GM12878 (cell line): ENCODE measurements around the gene C7orf33. TPM values are rescaled to one million over a fixed set of nuclear protein-coding genes. Genes with fewer than 3 reads are reported as not detected.

ENCODE experiments used
- ATAC-seq: fragments of 200-7000 bp; cut with Tn5 transposase; 3 replicates; pipeline ENCODE4 v1.9.1; 2020; ENCODE audit warnings: mild to moderate bottlenecking, moderate library complexity
- BruUV-seq: library from RNA; stranded (reverse); fragments of 400-500 nt; replicated peaks from 2 replicates; lab custom pipeline; 2021; lab: Mats Ljungman, UMichigan
- CTCF ChIA-PET: fragments of 300-600 bp; sonication (Branson Sonifier 250); formaldehyde crosslinking; extraction: SDS; loops from one replicate; lab custom pipeline; 2021; ENCODE audit warnings: inconsistent platforms; lab: Yijun Ruan, JAX
- POLR2A ChIA-PET: fragments of 350-600 bp; formaldehyde crosslinking; extraction: SDS; loops from one replicate; lab custom pipeline; 2021; ENCODE audit warnings: inconsistent platforms; lab: Charles Lee
- RAD21 ChIA-PET: fragments of 300-600 bp; sonication (Branson Sonifier 250); formaldehyde crosslinking; loops from one replicate; lab custom pipeline; 2023; ENCODE audit warnings: antibody characterized with exemption; ENCODE audit not compliant: unreplicated experiment; lab: Charles Lee
- SMC1A ChIA-PET: fragments of 300-600 bp; sonication (Branson Sonifier 250); formaldehyde crosslinking; loops from one replicate; lab custom pipeline; 2023; ENCODE audit not compliant: unreplicated experiment, uncharacterized antibody; lab: Charles Lee
- DNase-seq: peaks from one replicate; pipeline ENCODE4 v3.0.0-alpha.2; 2011; ENCODE audit warnings: low read depth, low spot score
- FAIRE-seq: peaks from 3 replicates; lab custom pipeline; 2011; peaks lifted over from hg19 to GRCh38; lab: Jason Lieb, UNC
- H2AFZ ChIP-seq: 2 replicates; pipeline ENCODE4 v1.6.0; 2011; ENCODE audit warnings: low read depth, low read length, control low read depth; ENCODE audit not compliant: control insufficient read depth
- H3K27ac ChIP-seq: 2 replicates; pipeline ENCODE4 v1.5.1; 2011; ENCODE audit warnings: control low read depth; ENCODE audit not compliant: control insufficient read depth, insufficient read depth
- H3K27me3 ChIP-seq, 2 experiments: replicated peaks in 1 of 2; 2 replicates each; pipeline versions ENCODE4 v1.6.0 to v1.6.1; 2011; ENCODE audit warnings: low read length in 1 of 2; ENCODE audit not compliant: control insufficient read depth in 2 of 2, insufficient read depth in 2 of 2
- H3K36me3 ChIP-seq, 2 experiments: 2 replicates each; pipeline ENCODE4 v1.5.1; 2011; ENCODE audit warnings: low read length in 1 of 2; ENCODE audit not compliant: control insufficient read depth in 2 of 2, insufficient read depth in 2 of 2
- H3K4me1 ChIP-seq: 2 replicates; pipeline ENCODE4 v1.6.1; 2011; ENCODE audit warnings: mild to moderate bottlenecking, low read length, moderate library complexity, mixed read lengths; ENCODE audit not compliant: control insufficient read depth, insufficient read depth
- H3K4me2 ChIP-seq: 2 replicates; pipeline ENCODE4 v1.6.0; 2011; ENCODE audit warnings: control low read depth; ENCODE audit not compliant: control insufficient read depth, insufficient read depth
- H3K4me3 ChIP-seq: fragments of 200-600 bp; sonication (generic); 2 replicates; pipeline ENCODE4 v1.5.1; 2016
- H3K79me2 ChIP-seq: 2 replicates; pipeline ENCODE4 v1.6.0; 2011; ENCODE audit warnings: low read length; ENCODE audit not compliant: control insufficient read depth, insufficient read depth
- H3K9ac ChIP-seq: 2 replicates; pipeline ENCODE4 v1.8.0; 2011; ENCODE audit warnings: low read length, control low read depth, mixed read lengths; ENCODE audit not compliant: control insufficient read depth, insufficient read depth
- H3K9me3 ChIP-seq: replicated peaks from 3 replicates; pipeline ENCODE4 v1.5.1; 2011; ENCODE audit warnings: mild to moderate bottlenecking, low read length; ENCODE audit not compliant: control insufficient read depth, insufficient read depth
- H4K20me1 ChIP-seq: 2 replicates; pipeline ENCODE4 v1.6.0; 2011; ENCODE audit not compliant: control insufficient read depth, insufficient read depth
- JUNB ChIP-seq: IDR thresholded peaks from 2 replicates; pipeline ENCODE4 v1.6.1; 2016; ENCODE audit warnings: antibody characterized with exemption, mild to moderate bottlenecking
- MYB ChIP-seq: fragments of 150-350 bp; IDR thresholded peaks from 2 replicates; pipeline ENCODE4 v1.6.1; 2014; ENCODE audit warnings: mild to moderate bottlenecking, low read depth, low read length, borderline replicate concordance
- NR2F1 ChIP-seq: fragments of 450-650 bp; conservative IDR thresholded peaks from 2 replicates; pipeline ENCODE4 v1.6.1; 2017; ENCODE audit warnings: mild to moderate bottlenecking
- SREBF1 ChIP-seq: IDR thresholded peaks from 2 replicates; pipeline ENCODE4 v1.6.1; 2012; ENCODE audit warnings: mild to moderate bottlenecking, low read length
- WGBS: methylation state at CpG from one replicate; pipeline ENCODE4 v1.1.6; 2016; ENCODE audit warnings: low lambda C conversion rate; ENCODE audit not compliant: insufficient replicate concordance, insufficient coverage; ENCODE audit errors: missing lambda C conversion rate; 5-methylcytosine and 5-hydroxymethylcytosine counted together
- in situ Hi-C: fragments of 300-500 bp; cut with MboI; formaldehyde crosslinking; loops from 9 replicates; pipeline ENCODE4 v1.14.3; 2018; ENCODE audit warnings: mixed read lengths
- intact Hi-C: fragments of 100-400 bp; cut with micrococcal nuclease; formaldehyde crosslinking; loops from one replicate; pipeline ENCODE4 v1.14.2; 2022; ENCODE audit not compliant: unreplicated experiment
- polyA plus RNA-seq, 11 experiments: library from polyadenylated mRNA; depleted of rRNA in 4 of 11; unstranded in 6 of 11; stranded (reverse) in 5 of 11; fragments of >200 nt; fragmentation: Nextera tagmentation in 4 of 11; fragmentation: Illumina TruSeq in 1 of 11; extraction: Ambion mirVana in 4 of 11; extraction: Trizol in 1 of 11; gene quantifications; 1 replicate in 1 of 11; 2 replicates in 10 of 11; pipeline versions ENCODE4 v1.2.1 to v1.2.3, GENCODE V29; 2011 to 2016; ENCODE audit warnings: inconsistent platforms in 2 of 11, missing spikeins in 2 of 11, low read depth in 1 of 11
- total RNA-seq, 4 experiments: library from RNA; depleted of rRNA in 3 of 4; stranded (reverse); fragments of >200 nt in 3 of 4; fragmentation: Illumina TruSeq in 1 of 4; extraction: Trizol in 1 of 4; gene quantifications; 2 replicates each; pipeline versions ENCODE4 v1.2.1 to v1.2.3, GENCODE V29; 2013 to 2021
- TF ChIP-seq, protein P1 (sequence below): fragments of 450-650 bp; IDR thresholded peaks from 2 replicates; pipeline ENCODE4 v1.6.1; 2018; ENCODE audit warnings: mild to moderate bottlenecking, low read depth, moderate library complexity; ENCODE audit not compliant: partially characterized antibody
- TF ChIP-seq, protein P2 (sequence below): fragments of 450-650 bp; IDR thresholded peaks from 2 replicates; pipeline ENCODE4 v1.6.1; 2016; ENCODE audit warnings: mild to moderate bottlenecking
- TF ChIP-seq, protein P3 (sequence below): fragments of 450-650 bp; IDR thresholded peaks from 2 replicates; pipeline ENCODE4 v1.6.1; 2017; ENCODE audit warnings: mild to moderate bottlenecking, moderate library complexity

The C7orf33 gene
- total and polyA plus RNA-seq, 10 of the 15 experiments (the other 5 are each of a cell fraction or from before 2014, with no cell fraction given) = not detected

DNA sequence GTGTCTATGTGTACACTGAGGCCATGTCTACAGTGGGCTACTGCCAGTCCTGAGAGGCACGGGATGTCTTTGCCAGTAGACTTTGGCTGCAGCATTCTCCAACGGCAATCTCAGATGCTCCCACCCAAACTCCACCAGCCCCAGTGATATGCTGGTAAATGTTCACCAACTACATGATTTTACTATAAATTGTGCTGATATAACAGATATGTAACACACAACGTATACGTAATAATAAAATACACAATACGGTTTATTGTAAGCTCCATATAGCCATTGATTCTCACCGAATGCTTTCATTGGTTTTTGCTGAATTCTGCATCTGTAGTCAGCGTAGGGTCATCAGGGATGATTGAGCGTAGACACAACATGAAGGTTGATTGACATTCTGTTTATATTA lies 47.3 kb upstream of the C7orf33 start:
- no peaks in the 10 kb centered on the region for H4K20me1 ChIP-seq
- FAIRE-seq (no peak), ATAC-seq (no peak), DNase-seq (no peak)
- BruUV-seq = no TSS peak
- RAD21 ChIA-PET = no interaction called here
- intact Hi-C loops = no loop called here
- H2AFZ ChIP-seq = no peak overlapping the region
- no peaks in the 10 kb centered on the region for H3K79me2 ChIP-seq
- POLR2A ChIA-PET = no interaction called here
- in situ Hi-C loops = no loop called here
- no peaks in the 10 kb centered on the region for H3K27me3 ChIP-seq
- no peaks in the 10 kb centered on the region for H3K9me3 ChIP-seq
- CTCF ChIA-PET = interaction anchor here (0.7 kb wide), 1 partner anchor 427 kb away, joined by 3 read pairs; no protein-coding TSS in a partner anchor
- H3K9ac ChIP-seq = no peak overlapping the region
- SMC1A ChIA-PET = no interaction called here
- H3K4me3 ChIP-seq = no peak overlapping the region
- H3K4me1 ChIP-seq = no peaks in the 10 kb centered on the region
- H3K36me3 ChIP-seq = no peaks in the 10 kb centered on the region
- WGBS = 65% methylated on average over 8 of the region's 8 CpGs
- H3K4me2 ChIP-seq = no peak overlapping the region
- no peak overlapping the region for H3K27ac ChIP-seq
- TF ChIP-seq, protein P1, sequence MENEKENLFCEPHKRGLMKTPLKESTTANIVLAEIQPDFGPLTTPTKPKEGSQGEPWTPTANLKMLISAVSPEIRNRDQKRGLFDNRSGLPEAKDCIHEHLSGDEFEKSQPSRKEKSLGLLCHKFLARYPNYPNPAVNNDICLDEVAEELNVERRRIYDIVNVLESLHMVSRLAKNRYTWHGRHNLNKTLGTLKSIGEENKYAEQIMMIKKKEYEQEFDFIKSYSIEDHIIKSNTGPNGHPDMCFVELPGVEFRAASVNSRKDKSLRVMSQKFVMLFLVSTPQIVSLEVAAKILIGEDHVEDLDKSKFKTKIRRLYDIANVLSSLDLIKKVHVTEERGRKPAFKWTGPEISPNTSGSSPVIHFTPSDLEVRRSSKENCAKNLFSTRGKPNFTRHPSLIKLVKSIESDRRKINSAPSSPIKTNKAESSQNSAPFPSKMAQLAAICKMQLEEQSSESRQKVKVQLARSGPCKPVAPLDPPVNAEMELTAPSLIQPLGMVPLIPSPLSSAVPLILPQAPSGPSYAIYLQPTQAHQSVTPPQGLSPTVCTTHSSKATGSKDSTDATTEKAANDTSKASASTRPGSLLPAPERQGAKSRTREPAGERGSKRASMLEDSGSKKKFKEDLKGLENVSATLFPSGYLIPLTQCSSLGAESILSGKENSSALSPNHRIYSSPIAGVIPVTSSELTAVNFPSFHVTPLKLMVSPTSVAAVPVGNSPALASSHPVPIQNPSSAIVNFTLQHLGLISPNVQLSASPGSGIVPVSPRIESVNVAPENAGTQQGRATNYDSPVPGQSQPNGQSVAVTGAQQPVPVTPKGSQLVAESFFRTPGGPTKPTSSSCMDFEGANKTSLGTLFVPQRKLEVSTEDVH = no peak
- TF ChIP-seq NR2F1 = no peak
- TF ChIP-seq, all 136 proteins: peak for 0

DNA sequence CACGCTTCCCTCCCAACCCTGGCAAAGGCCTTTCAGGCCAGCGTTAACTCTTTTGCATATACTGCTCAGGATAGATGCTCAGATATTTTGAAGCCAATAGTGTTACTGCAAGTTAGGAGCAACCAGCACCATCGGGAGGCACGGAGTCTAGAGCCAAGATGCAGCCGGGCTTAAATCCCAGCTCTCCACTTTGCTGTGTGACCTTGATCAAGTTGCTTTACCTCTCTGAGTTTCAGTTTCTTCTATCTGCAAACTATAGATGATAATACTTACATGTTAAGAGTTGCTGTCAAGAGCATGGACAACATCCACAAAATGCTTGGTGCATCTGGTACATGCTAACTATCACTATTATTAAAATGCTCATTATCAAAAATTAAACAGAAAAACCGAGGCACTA lies 45.4 kb upstream of the C7orf33 start:
- no peaks in the 10 kb centered on the region for H3K79me2 ChIP-seq
- H2AFZ ChIP-seq = no peak overlapping the region
- BruUV-seq = no TSS peak
- 48% methylated on average over 6 of the region's 6 CpGs for WGBS
- intact Hi-C loops (no loop called here), in situ Hi-C loops (no loop called here)
- H3K27ac ChIP-seq = no peak overlapping the region
- H3K4me1 ChIP-seq = no peaks in the 10 kb centered on the region
- ATAC-seq = no peak
- DNase-seq = no peak
- ChIA-PET CTCF (interaction anchor here (0.5 kb wide), 1 partner anchor 54 kb away, joined by 3 read pairs; no protein-coding TSS in a partner anchor), POLR2A (no interaction called here), SMC1A (no interaction called here), RAD21 (no interaction called here)
- H3K9ac ChIP-seq = no peak overlapping the region
- no peaks in the 10 kb centered on the region for H3K9me3 ChIP-seq
- H3K4me2 ChIP-seq = no peak overlapping the region
- no peaks in the 10 kb centered on the region for H4K20me1 ChIP-seq
- no peaks in the 10 kb centered on the region for H3K27me3 ChIP-seq
- no peaks in the 10 kb centered on the region for H3K36me3 ChIP-seq
- FAIRE-seq = no peak
- no peak overlapping the region for H3K4me3 ChIP-seq
- no peak for TF ChIP-seq JUNB
- TF ChIP-seq SREBF1 = no peak
- TF ChIP-seq, protein P2, sequence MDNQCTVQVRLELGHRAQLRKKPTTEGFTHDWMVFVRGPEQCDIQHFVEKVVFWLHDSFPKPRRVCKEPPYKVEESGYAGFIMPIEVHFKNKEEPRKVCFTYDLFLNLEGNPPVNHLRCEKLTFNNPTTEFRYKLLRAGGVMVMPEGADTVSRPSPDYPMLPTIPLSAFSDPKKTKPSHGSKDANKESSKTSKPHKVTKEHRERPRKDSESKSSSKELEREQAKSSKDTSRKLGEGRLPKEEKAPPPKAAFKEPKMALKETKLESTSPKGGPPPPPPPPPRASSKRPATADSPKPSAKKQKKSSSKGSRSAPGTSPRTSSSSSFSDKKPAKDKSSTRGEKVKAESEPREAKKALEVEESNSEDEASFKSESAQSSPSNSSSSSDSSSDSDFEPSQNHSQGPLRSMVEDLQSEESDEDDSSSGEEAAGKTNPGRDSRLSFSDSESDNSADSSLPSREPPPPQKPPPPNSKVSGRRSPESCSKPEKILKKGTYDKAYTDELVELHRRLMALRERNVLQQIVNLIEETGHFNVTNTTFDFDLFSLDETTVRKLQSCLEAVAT = no peak
- TF ChIP-seq, protein P3, sequence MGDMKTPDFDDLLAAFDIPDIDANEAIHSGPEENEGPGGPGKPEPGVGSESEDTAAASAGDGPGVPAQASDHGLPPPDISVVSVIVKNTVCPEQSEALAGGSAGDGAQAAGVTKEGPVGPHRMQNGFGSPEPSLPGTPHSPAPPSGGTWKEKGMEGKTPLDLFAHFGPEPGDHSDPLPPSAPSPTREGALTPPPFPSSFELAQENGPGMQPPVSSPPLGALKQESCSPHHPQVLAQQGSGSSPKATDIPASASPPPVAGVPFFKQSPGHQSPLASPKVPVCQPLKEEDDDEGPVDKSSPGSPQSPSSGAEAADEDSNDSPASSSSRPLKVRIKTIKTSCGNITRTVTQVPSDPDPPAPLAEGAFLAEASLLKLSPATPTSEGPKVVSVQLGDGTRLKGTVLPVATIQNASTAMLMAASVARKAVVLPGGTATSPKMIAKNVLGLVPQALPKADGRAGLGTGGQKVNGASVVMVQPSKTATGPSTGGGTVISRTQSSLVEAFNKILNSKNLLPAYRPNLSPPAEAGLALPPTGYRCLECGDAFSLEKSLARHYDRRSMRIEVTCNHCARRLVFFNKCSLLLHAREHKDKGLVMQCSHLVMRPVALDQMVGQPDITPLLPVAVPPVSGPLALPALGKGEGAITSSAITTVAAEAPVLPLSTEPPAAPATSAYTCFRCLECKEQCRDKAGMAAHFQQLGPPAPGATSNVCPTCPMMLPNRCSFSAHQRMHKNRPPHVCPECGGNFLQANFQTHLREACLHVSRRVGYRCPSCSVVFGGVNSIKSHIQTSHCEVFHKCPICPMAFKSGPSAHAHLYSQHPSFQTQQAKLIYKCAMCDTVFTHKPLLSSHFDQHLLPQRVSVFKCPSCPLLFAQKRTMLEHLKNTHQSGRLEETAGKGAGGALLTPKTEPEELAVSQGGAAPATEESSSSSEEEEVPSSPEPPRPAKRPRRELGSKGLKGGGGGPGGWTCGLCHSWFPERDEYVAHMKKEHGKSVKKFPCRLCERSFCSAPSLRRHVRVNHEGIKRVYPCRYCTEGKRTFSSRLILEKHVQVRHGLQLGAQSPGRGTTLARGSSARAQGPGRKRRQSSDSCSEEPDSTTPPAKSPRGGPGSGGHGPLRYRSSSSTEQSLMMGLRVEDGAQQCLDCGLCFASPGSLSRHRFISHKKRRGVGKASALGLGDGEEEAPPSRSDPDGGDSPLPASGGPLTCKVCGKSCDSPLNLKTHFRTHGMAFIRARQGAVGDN = no peak
- TF ChIP-seq MYB = no peak
